Hindlimb muscle (tissue), 1 donor: ENCODE results near the gene CD48. TPM values are rescaled to one million over a fixed set of nuclear protein-coding genes. Genes with fewer than 3 reads are reported as not detected.

Experiments used
- DNase-seq: peaks from one replicate; pipeline ENCODE4 v3.0.0-alpha.2; 2013
- polyA plus RNA-seq: library from polyadenylated mRNA; unstranded; fragments of 120-200 nt; gene quantifications from one replicate; pipeline ENCODE4 v1.2.1, GENCODE V29; 2013; ENCODE audit not compliant: insufficient read length

Gene CD48
- polyA plus RNA-seq, 1 donor, result 2.1 TPM

DNA sequence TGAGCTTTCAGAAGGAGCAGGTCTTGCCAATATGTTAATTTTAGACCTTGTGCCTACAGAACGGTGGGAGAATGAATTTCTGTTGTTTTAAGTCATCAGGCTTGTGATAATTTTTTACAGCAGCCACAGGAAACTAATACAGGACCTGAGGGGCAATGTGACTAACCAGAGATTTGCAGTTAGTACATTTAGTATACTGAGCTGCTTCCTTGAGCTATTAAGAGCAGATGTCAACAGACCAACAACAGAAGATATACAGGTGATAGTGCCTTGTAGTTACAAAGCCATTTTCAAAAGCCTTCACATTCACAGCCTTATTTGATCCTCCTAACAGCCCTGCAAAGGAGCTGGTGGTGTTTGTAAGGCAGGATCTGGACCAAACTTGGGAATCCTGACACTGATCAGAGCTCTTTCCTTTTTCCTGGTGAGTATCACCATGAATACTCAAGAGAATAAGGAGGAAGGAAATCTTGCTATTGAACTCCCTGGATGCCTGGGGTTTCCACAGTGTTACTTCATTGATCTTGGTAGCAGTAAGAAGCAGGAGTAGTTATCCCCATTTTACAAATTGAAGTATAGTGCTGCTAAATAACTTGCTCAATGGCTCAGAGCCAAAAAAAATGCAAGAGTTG lies 60.1 kb downstream of the CD48 start:
- no peak for DNase-seq

- DNase-seq, result no peak
These were observed 64.3 kb downstream of the CD48 start for GRCh38 chr1:160647329-160647720.

GRCh38 chr1:160646711-160647328 lies 64.8 kb downstream of the CD48 start, which contains the start of gene SLAMF1:
TSS of gene SLAMF1 (minus strand) at chr1:160647044. CDS start at chr1:160646945, 99 bp downstream.
- DNase-seq, result no peak

DNA sequence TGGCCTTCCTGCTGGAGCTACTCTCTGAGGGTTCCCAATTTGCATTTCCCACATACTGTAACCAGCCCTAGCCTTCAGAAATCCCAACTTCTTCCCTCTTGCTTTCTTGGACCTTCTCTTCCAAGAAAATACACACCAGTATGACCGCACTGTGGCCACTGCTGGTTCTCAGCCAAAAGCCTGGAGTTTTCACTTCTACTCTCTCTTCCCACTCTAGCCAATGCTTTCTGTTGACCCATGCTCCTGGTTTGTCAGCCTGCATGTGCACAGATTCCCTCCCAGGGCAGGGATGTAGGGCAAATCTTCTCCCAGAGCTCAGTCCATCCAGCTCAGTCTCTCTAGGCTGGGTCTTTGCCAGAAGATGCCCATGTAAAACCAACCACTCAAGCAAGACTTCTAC lies 65.4 kb downstream of the CD48 start:
- no peak for DNase-seq

- DNase-seq, result no peak
These were observed 66.1 kb downstream of the CD48 start for GRCh38 chr1:160645386-160646130.

DNA sequence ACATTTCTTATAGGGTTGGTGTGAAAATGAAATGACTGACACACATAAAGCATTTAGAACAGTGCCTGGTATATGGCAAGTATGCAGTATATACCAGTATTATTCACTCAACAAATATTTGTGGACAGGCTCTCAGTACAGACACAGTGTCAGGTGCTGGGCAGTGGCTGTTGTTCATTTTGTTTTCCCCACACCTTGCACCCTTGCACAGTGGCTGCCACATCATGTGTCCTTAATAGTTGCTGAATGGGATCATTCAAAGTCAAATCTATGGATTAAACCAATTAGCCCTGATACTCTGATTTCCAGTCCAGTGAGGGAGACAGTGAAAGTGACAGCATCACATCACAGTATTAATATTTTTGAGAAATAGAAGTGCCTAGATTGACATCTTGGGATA lies 67.2 kb downstream of the CD48 start:
- no peak for DNase-seq

DNA sequence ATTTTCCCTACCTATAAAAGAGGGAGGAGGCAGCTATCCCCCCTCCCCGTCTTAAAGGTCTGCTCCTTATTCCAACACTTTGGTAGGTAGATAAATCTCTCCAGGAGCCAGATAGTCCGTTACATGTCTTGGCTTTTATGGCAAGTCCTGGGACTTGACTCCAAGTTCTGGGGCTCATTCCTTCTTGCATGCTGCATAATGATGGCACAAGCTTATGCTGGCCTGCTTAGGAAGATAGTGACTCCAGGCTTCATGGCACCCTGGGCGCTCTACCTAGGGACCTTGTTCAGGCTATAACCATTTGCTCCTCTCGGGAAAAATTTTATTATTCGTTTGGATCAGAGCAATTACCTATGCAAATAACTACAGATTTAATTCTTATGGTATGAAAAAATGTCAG lies 68.5 kb downstream of the CD48 start:
- no peak for DNase-seq

DNA sequence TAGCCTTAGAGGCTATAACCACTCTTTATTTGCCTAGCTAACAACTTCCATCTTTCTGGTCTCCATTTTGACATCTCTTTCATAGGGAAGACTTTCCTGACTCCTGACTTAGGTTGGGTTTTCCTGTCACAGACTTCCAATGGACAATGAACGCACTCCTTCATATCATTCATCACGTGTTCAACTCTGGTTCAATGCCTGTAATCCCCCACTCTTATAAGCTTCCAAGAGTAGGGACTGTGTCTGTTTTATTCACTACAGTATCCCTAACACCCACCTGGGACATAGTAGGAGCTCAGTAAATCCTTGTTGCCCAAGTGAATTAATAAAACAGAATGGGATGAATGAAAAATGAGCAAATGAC lies 69.4 kb downstream of the CD48 start:
- DNase-seq, result no peak

- no peak for DNase-seq
These were observed 70.0 kb downstream of the CD48 start for GRCh38 chr1:160641323-160642280.

GRCh38 chr1:160640359-160641123 lies 71.1 kb downstream of the CD48 start:
- no peak for DNase-seq

DNA sequence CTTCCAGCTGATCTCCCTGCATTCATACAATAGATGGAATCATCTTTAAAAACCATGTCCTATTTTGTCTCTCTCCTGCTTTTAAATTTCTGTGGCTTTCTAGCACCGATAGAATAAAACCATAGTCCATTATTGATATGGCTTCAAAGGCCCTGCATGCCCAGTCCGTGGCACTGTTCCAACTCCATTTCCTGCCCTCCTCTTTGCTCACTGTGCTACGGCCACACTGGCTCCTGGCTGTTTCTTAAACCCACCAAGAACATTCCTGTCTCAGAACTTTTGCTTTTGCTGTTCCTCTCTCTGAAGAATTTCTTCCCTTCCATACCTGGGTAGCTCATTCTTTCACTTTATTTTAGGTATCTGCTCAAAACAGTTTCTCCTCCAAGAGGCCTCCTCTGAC lies 72.0 kb downstream of the CD48 start:
- DNase-seq, result no peak

DNA sequence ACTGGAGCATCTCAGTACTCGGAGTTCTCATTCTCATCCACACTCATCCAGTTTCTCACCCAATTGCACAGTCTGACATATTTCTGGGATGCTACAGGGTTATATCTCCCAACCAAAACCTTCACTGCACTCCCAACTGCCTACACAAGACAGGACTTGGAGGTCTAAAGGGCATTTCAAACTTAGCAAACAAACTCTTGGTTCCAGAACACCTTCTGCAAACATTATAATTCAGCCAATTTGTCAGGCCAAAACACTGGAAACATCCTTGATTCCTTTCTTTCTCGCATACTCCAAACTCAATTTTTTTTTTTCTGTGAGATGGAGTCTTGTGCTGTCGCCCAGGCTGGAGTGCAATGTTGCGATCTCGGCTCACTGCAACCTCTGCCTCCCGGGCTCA lies 72.7 kb downstream of the CD48 start:
- no peak for DNase-seq

DNA sequence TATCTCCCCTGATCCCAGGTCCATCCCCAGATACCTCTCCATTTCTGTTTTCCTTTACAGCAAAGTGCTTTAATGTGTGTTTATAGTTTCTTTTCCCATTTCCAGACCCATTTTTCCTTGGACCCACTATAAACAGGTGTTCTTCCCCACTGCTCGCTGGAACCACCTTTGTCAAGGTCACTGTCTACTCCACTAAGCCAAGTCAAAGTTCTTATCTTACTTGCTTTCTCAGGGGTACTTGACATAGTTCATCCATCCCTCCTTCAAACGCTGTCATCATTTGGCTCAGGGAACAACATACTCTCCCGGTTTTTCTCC lies 73.1 kb downstream of the CD48 start:
- DNase-seq, result no peak

GRCh38 chr1:160637821-160638539 lies 73.6 kb downstream of the CD48 start:
- DNase-seq, result no peak

DNA sequence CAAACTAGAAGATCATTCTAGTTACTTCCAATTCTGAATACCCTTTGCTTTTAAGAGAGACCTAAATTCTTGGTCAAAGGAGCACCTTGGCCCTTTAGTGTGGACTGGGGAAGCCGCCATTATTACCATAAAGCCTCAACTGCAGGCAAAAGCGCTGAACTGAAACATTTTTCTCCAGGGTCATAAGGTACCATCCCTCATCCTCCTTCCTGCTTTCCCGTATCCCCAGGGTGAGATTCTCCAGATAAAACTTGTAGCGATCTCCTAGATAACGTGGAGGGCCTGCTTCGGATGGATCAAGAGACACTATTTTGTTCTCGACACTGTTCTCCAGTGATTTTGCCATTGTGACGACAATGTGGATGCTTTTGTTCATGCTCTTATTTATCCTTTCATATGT lies 74.6 kb downstream of the CD48 start:
- DNase-seq, result no peak

DNA sequence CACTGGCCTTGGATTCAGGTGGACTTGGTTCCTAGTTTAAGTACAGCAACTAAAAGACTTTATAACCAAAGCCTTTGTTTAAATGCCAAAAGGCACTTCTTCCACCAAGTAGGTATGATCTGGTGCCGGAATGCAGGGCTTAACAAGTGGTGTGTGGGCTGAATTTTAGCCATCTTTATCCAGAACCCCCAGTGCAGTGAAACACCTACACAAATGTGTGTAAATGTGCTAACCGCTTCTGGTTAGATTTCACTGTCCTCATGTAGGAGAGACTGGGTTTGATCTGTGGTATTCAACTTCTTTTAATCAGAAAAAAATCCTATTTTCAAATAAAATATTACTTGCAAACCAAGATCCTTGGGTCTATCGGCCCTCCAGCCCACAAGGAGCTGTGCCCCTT lies 75.1 kb downstream of the CD48 start:
- no peak for DNase-seq

DNA sequence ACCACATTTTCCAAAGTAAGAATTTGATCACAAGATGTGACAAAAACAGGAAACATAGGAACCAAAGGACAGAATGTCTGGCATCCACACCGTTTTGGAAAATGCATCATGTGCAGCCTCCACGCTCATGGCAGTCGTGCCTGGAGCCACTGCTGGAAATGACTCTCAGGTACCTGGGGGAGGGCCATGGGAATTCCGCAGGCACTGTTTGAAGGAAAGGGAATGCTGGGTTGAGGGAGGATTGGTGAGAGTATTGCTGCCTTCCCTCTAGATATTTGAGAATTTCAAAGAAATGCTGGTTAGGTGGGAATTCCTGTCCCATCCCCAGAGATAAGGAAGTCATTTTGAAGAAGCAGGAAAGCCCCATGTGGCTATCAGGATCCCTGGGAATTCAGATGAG lies 75.5 kb downstream of the CD48 start:
- no peak for DNase-seq

DNA sequence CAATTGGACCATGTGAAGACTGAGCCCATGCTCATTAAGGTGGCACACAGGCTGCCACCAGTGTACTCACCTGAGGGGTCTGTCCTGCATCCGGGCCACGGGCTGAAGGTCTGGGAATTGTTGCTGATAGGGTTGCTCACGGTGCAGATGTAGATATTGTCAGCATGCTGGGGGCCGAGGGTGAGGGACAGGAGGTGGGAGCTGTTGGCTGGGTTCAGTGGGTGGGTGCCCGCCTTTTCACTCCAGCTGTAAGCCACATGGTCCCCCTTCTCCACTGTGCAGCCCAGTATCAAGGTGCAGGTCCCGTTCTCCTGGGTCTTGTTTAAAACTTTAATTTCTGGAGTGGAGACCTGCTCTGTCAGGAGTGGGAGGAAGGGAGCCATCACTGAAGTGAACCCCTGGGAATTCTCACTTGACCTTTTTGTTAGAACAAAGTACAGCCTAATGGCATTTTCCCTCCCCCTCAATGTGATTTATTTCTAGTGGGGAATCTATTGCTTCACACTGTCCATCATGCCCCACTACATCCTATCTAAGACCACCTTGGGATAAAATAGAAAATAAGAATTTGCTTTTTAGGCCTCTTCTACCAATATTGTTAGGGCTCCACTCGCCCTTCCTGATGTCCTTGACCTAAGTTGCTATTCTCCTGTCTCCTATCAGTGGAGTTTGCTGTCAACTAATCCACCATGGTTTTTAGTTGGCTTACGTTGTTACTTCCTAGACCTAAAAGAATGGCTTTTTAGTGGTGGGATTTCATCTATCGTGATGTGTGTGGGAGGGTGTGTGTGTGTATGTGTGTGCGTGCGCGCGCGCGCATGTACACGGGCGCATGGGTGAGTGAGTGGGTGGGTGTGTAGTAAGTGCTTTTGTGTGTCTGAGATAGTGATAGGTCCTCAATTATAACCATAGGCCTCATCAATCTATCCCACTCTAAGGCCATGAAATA lies 76.8 kb downstream of the CD48 start:
- DNase-seq, result no peak

DNA sequence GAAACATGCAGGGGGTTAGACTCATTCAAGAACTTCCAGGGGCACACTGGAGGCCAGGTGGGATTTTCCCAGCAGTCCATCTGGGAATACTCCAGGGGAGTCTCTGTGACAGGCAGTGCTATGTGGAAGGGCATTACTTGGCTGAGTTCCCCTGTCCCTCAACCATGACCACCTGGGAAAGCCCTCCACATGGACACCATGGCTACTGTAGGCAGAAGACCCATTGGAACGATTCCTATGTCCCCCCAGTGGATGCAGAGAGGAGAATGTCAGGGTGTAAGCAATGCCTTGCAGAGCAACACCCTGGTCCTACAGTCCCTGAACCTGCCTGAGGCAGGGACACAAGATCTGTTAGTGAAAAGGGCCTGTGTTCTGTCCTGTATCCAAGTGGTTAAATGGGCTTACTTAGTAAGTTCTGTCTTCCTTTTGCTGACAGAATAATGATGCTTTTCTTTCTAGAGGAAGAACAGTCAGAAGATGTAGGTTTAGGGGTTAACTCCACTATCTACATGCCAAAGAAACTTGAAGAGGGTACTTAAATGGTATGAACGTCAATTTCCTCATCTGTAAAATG lies 78.2 kb downstream of the CD48 start:
- no peak for DNase-seq
